ENCODE data around the gene GNG14. TPM values are rescaled to one million over a fixed set of nuclear protein-coding genes. Genes with fewer than 3 reads are reported as not detected.

GNG14 gene
- total RNA-seq, 1 experiment from 2014 or later: not detected

DNA sequence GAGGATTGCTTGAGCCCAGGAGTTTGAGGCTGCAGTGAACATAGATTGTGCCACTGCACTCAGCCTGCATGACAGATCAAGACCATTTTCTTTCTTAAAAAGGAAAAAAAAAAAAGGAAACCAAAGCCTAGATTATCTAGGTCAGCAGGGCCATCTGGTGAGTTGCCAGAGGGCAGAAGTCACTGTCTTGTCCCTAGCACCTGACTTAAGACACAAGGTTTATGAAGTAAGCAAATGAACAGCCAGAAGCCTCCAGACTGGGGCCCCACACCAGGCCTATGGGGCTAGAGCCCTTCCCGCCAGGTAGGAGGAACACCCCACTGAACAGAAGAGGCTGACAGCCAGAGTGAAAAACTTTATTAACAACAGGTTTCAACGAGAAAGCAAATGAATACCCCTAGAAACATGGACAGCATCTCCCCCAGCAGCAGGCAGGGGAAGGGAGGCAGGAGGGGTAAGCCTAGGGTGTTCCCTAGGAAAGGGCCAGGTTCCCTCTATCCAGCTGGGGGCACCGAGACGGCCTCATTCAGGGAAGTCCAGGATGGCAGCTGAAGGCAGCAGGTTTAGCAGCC, 20.0 kb upstream of the GNG14 start:
- Mint-ChIP-seq H3K9me3 (ENCODE audit: low read depth, unreplicated experiment) (no peaks in the 10 kb centered on the region), H3K4me3 (ENCODE audit: low read depth, unreplicated experiment) (peak overlapping the region; percentile 88), H3K36me3 (ENCODE audit: insufficient read depth, unreplicated experiment) (peaks cover 56% of the 10 kb centered on the region), H3K27me3 (ENCODE audit: unreplicated experiment) (no peaks in the 10 kb centered on the region), H3K4me1 (ENCODE audit: low read depth, unreplicated experiment) (peaks cover 8% of the 10 kb centered on the region), H3K27ac (ENCODE audit: unreplicated experiment) (no peak overlapping the region)
- TF ChIP-seq, protein P1, sequence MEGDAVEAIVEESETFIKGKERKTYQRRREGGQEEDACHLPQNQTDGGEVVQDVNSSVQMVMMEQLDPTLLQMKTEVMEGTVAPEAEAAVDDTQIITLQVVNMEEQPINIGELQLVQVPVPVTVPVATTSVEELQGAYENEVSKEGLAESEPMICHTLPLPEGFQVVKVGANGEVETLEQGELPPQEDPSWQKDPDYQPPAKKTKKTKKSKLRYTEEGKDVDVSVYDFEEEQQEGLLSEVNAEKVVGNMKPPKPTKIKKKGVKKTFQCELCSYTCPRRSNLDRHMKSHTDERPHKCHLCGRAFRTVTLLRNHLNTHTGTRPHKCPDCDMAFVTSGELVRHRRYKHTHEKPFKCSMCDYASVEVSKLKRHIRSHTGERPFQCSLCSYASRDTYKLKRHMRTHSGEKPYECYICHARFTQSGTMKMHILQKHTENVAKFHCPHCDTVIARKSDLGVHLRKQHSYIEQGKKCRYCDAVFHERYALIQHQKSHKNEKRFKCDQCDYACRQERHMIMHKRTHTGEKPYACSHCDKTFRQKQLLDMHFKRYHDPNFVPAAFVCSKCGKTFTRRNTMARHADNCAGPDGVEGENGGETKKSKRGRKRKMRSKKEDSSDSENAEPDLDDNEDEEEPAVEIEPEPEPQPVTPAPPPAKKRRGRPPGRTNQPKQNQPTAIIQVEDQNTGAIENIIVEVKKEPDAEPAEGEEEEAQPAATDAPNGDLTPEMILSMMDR (IDR thresholded peaks at IDR 0.05; ENCODE audit: unreplicated experiment): no peak
- intact Hi-C loops (cut with micrococcal nuclease; ENCODE audit: unreplicated experiment): loop anchor here (5.0 kb wide), 1 partner anchor 106 kb away; no protein-coding TSS in a partner anchor
- CTCF ChIA-PET: no interaction called here
- DNase-seq: no peak
- no TSS peak for BruUV-seq (replicated peaks)

DNA sequence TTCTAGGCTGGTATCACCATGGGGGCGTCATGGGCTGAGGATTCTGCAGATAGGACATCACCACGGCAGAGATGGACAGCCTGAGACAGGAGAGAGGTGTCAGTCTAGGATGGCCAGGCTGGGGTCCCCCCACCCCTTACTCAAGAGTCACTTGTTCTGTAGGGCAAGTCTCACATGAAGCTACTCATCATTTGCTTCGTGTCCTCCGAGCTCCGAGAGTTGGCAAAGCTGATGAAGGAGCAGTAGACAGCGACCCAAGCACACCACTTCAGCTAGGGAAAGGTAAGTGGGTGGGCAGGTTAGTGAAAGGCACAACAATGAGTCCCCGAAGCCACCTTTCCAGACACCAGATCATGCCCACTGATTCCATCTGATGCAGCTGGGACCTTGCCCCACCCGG, 19.5 kb upstream of the GNG14 start:
- intact Hi-C loops (cut with micrococcal nuclease; ENCODE audit: unreplicated experiment): loop anchor here (5.0 kb wide), 1 partner anchor 106 kb away; no protein-coding TSS in a partner anchor
- Mint-ChIP-seq H3K4me3 (ENCODE audit: low read depth, unreplicated experiment) (peak overlapping the region; percentile 88), H3K4me1 (ENCODE audit: low read depth, unreplicated experiment) (peaks cover 8% of the 10 kb centered on the region), H3K27me3 (ENCODE audit: unreplicated experiment) (no peaks in the 10 kb centered on the region), H3K9me3 (ENCODE audit: low read depth, unreplicated experiment) (no peaks in the 10 kb centered on the region), H3K27ac (ENCODE audit: unreplicated experiment) (no peak overlapping the region), H3K36me3 (ENCODE audit: insufficient read depth, unreplicated experiment) (peaks cover 56% of the 10 kb centered on the region)
- DNase-seq: no peak
- BruUV-seq (replicated peaks): no TSS peak
- TF ChIP-seq, protein P1 (IDR thresholded peaks at IDR 0.05; ENCODE audit: unreplicated experiment): no peak
- CTCF ChIA-PET: no interaction called here

DNA sequence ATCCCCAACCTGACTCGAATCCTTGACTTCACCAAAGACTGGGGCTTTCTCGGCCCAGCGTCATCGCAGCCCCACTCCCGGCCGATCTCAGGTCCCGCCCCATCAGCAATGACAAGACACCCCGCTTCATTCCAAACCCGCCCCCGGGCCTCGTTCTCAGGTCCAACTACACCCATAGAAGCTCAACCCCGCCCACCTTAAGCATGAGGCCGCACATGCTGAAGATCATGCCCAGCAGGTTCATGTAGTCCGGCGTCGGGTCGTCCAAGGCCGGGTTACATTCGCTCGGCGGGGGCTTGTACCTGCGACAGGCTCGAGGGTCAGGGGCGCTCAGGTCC, 18.9 kb upstream of the GNG14 start:
- TF ChIP-seq, protein P1 (IDR thresholded peaks at IDR 0.05; ENCODE audit: unreplicated experiment): no peak
- Mint-ChIP-seq H3K4me1 (ENCODE audit: low read depth, unreplicated experiment) (peaks cover 8% of the 10 kb centered on the region), H3K27ac (ENCODE audit: unreplicated experiment) (peak overlapping the region; percentile 95), H3K36me3 (ENCODE audit: insufficient read depth, unreplicated experiment) (peaks cover 59% of the 10 kb centered on the region), H3K9me3 (ENCODE audit: low read depth, unreplicated experiment) (no peaks in the 10 kb centered on the region), H3K27me3 (ENCODE audit: unreplicated experiment) (no peaks in the 10 kb centered on the region), H3K4me3 (ENCODE audit: low read depth, unreplicated experiment) (peak overlapping the region; percentile 88)
- peak; percentile 28 for DNase-seq
- CTCF ChIA-PET: interaction anchor here (0.6 kb wide), 1 partner anchor 152 kb away, joined by 4 read pairs; no protein-coding TSS in a partner anchor
- intact Hi-C loops (cut with micrococcal nuclease; ENCODE audit: unreplicated experiment): loop anchor here (5.0 kb wide), 1 partner anchor 107 kb away; no protein-coding TSS in a partner anchor
- TSS peak; percentile 62 for BruUV-seq (replicated peaks)

DNA sequence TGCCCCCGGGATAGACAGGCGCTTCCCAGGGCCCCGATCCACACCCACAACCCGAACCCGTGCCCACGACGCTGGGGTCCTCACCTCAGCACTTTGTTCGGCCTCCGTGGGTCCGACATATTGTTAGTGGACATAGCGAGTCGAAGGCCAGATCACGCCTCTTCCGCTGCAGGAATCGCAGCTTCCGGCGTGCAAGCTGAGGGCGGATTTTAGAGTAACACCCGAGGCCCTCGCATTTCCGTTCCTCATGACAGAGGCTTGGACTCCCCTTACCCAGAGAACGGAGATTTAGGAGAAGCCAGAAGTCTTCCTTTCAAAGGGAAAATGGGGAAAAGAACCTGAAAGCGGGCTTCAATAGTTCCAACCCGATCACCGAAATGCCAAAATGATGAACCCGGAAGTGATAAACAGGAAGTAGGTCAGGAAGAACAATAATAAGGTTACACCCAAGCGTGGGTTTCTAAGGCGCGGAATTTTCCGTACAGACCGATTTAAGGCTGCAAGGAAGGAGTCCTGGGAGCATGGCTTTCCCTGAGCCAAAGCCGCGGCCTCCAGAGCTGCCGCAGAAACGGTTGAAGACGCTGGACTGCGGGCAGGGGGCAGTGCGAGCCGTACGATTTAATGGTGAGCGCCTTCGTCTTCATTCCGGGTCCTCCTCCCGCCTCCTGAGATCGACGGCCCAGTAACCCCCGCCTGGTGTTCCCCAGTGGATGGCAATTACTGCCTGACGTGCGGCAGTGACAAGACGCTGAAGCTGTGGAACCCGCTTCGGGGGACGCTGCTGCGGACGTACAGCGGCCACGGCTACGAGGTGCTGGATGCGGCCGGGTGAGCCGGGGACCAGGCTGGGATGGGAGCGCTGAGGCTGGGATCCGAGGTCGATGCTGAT, 18.3 kb upstream of the GNG14 start:
- intact Hi-C loops (cut with micrococcal nuclease; ENCODE audit: unreplicated experiment): loop anchor here (5.0 kb wide), 2 partner anchors 107 to 172 kb away; no protein-coding TSS in a partner anchor
- TF ChIP-seq, protein P1 (IDR thresholded peaks at IDR 0.05; ENCODE audit: unreplicated experiment): no peak
- H3K4me1 Mint-ChIP-seq (ENCODE audit: low read depth, unreplicated experiment): peaks cover 8% of the 10 kb centered on the region
- peak overlapping the region; percentile 88 for H3K4me3 Mint-ChIP-seq (ENCODE audit: low read depth, unreplicated experiment)
- peak; percentile 65 for DNase-seq
- H3K27me3 Mint-ChIP-seq (ENCODE audit: unreplicated experiment): no peaks in the 10 kb centered on the region
- CTCF ChIA-PET: interaction anchor here (0.6 kb wide), 2 partner anchors 151 to 521 kb away, joined by 4 to 6 read pairs; no protein-coding TSS in a partner anchor
- H3K36me3 Mint-ChIP-seq (ENCODE audit: insufficient read depth, unreplicated experiment): peaks cover 64% of the 10 kb centered on the region
- no peaks in the 10 kb centered on the region for H3K9me3 Mint-ChIP-seq (ENCODE audit: low read depth, unreplicated experiment)
- H3K27ac Mint-ChIP-seq (ENCODE audit: unreplicated experiment): peak overlapping the region; percentile 95
- BruUV-seq (replicated peaks): TSS peak; percentile 56
